OCI-M2 (cell line): ENCODE measurements around the gene TYRO3.

ENCODE experiments used
- DNase-seq: peaks from one replicate; lab custom pipeline; 2025; ENCODE audit not compliant: unreplicated experiment; lab: John Stamatoyannopoulos, UW

TYRO3 gene

GRCh38 chr15:41558400-41559238 is at the start of gene TYRO3:
Gene TYRO3, plus strand, starts transcription at chr15:41559212. Its CDS starts 46 bp downstream, at chr15:41559258.
- DNase-seq, result no peak

GRCh38 chr15:41510728-41511127 is 48.3 kb upstream of the TYRO3 start:
- DNase-seq, result no peak

GRCh38 chr15:41511331-41511898 is 47.6 kb upstream of the TYRO3 start:
- DNase-seq, result no peak

GRCh38 chr15:41511899-41512369 is 47.1 kb upstream of the TYRO3 start:
- DNase-seq, result no peak

GRCh38 chr15:41512512-41512939 is 46.5 kb upstream of the TYRO3 start:
- no peak for DNase-seq

- no peak for DNase-seq
These were observed 46.0 kb upstream of the TYRO3 start for GRCh38 chr15:41512940-41513505.

- no peak for DNase-seq
These were observed 45.3 kb upstream of the TYRO3 start, which contains the start of gene LTK for GRCh38 chr15:41513506-41514227. Gene LTK, minus strand, starts transcription at chr15:41513827. Its CDS starts 118 bp downstream, at chr15:41513709.

GRCh38 chr15:41517895-41518449 is 41.0 kb upstream of the TYRO3 start:
- DNase-seq, result no peak

- no peak for DNase-seq
These were observed 38.4 kb upstream of the TYRO3 start for GRCh38 chr15:41520636-41521035.

- no peak for DNase-seq
These were observed 37.4 kb upstream of the TYRO3 start for GRCh38 chr15:41521614-41522013.

GRCh38 chr15:41523097-41523496 is 35.9 kb upstream of the TYRO3 start:
- no peak for DNase-seq

GRCh38 chr15:41530363-41530956 is 28.6 kb upstream of the TYRO3 start:
- no peak for DNase-seq

- DNase-seq, result no peak
These were observed 23.5 kb upstream of the TYRO3 start for GRCh38 chr15:41535544-41535943.

- DNase-seq, result no peak
These were observed 22.1 kb upstream of the TYRO3 start for GRCh38 chr15:41536866-41537265.

- DNase-seq, result no peak
These were observed 15.5 kb upstream of the TYRO3 start for GRCh38 chr15:41543521-41543870.

- no peak for DNase-seq
These were observed 14.4 kb upstream of the TYRO3 start for GRCh38 chr15:41544650-41545015.

- no peak for DNase-seq
These were observed 13.8 kb upstream of the TYRO3 start for GRCh38 chr15:41545218-41545617.

- no peak for DNase-seq
These were observed 11.9 kb upstream of the TYRO3 start for GRCh38 chr15:41546851-41547786.

GRCh38 chr15:41550066-41550775 is 8.8 kb upstream of the TYRO3 start:
- no peak for DNase-seq
